Natural killer cell (primary cell): Measurements from ENCODE around the gene UBE2U. TPM values are rescaled to one million over a fixed set of nuclear protein-coding genes. Genes with fewer than 3 reads are reported as not detected.
A peak's percentile ranks its signal among the peaks of the same experiment; 100 is the strongest.
"Not testable (repeated sequence)": the region's sequence is repeated elsewhere in the genome, so short reads cannot be mapped to it uniquely, and the experiment has no call there.

Experiments used
- ATAC-seq, 3 donors: fragments of 150-1000 bp in 2 of 3; fragments of 200-7000 bp in 1 of 3; cut with Tn5 transposase; 1 replicate in 1 of 3; 2 replicates in 2 of 3; pipeline ENCODE4 v1.10.0; 2021; ENCODE audit warnings: mild to moderate bottlenecking in 2 of 3, moderate library complexity in 2 of 3
- DNase-seq, 2 donors: peaks; one replicate each; pipeline versions ENCODE4 v3.0.0 to v3.0.0-alpha.2; 2013 to 2021; ENCODE audit warnings: mixed read lengths in 1 of 2
- H3K27ac ChIP-seq: one replicate; pipeline ENCODE4 v1.5.1; 2013; ENCODE audit warnings: mild to moderate bottlenecking, low read length
- H3K27me3 ChIP-seq: one replicate; pipeline ENCODE4 v1.6.1; 2013; ENCODE audit warnings: low read length; ENCODE audit not compliant: control insufficient read depth, insufficient read depth
- H3K36me3 ChIP-seq: one replicate; pipeline ENCODE4 v1.6.1; 2013; ENCODE audit warnings: low read length; ENCODE audit not compliant: control insufficient read depth, insufficient read depth
- H3K4me1 ChIP-seq: one replicate; pipeline ENCODE4 v1.6.1; 2013; ENCODE audit warnings: low read length; ENCODE audit not compliant: control insufficient read depth, insufficient read depth
- H3K4me3 ChIP-seq: one replicate; pipeline ENCODE4 v1.5.1; 2013; ENCODE audit warnings: low read length
- H3K9me3 ChIP-seq: one replicate; pipeline ENCODE4 v1.6.1; 2013; ENCODE audit warnings: low read length; ENCODE audit not compliant: control insufficient read depth, insufficient read depth
- H3K27ac Mint-ChIP-seq, 2 donors: one replicate each; pipeline ENCODE4 v1.8.0; 2022; ENCODE audit warnings: mild to moderate bottlenecking in 2 of 2, mixed read lengths in 2 of 2, moderate library complexity in 1 of 2
- H3K27me3 Mint-ChIP-seq, 2 donors: one replicate each; pipeline ENCODE4 v1.8.0; 2022; ENCODE audit warnings: low read depth in 2 of 2, mixed read lengths in 2 of 2
- H3K36me3 Mint-ChIP-seq: one replicate; pipeline ENCODE4 v1.8.0; 2022; ENCODE audit warnings: mixed read lengths
- H3K4me1 Mint-ChIP-seq, 2 donors: one replicate each; pipeline ENCODE4 v1.8.0; 2022; ENCODE audit warnings: mixed read lengths in 2 of 2
- H3K4me3 Mint-ChIP-seq: one replicate; pipeline ENCODE4 v1.8.0; 2022; ENCODE audit warnings: mild to moderate bottlenecking, moderate library complexity, mixed read lengths
- H3K9me3 Mint-ChIP-seq, 2 donors: one replicate each; pipeline ENCODE4 v1.8.0; 2022; ENCODE audit warnings: mixed read lengths in 2 of 2
- CTCF ChIP-seq: fragments of 200-600 bp; IDR thresholded peaks from one replicate; pipeline ENCODE4 v1.8.0; 2022; ENCODE audit warnings: antibody characterized with exemption
- WGBS: methylation state at CpG from one replicate; pipeline ENCODE4 v1.1.7; 2013; ENCODE audit warnings: missing lambda C conversion rate; ENCODE audit not compliant: insufficient coverage; 5-methylcytosine and 5-hydroxymethylcytosine counted together
- intact Hi-C: fragments of 100-400 bp; cut with micrococcal nuclease; formaldehyde crosslinking; loops from one replicate; pipeline ENCODE4 v1.14.2; 2022
- total RNA-seq, 4 donors: library from RNA; stranded (reverse); fragments of 120-200 nt in 1 of 4; gene quantifications; one replicate each; pipeline versions ENCODE4 v1.2.3 to v1.2.4, GENCODE V29; 2013 to 2022

Gene UBE2U
- total RNA-seq, 3 donors from 2014 or later (not counting 1 experiment from before 2014, with no cell fraction given), result not detected

- Histone ChIP-seq H3K4me3 (no peak overlapping the region), H3K27ac (no peak overlapping the region), H3K36me3 (no peaks in the 10 kb centered on the region), H3K4me1 (no peaks in the 10 kb centered on the region), H3K9me3 (no peaks in the 10 kb centered on the region), H3K27me3 (no peaks in the 10 kb centered on the region)
- TF ChIP-seq CTCF, result no peak
- Mint-ChIP-seq H3K27ac (no peak overlapping the region), H3K4me3 (no peak overlapping the region), H3K4me1 (no peaks in the 10 kb centered on the region), H3K36me3 (no peaks in the 10 kb centered on the region), H3K27me3 (peaks cover 13 to 25% of the 10 kb centered on the region in 2 donors), H3K9me3 (no peaks in the 10 kb centered on the region)
- ATAC-seq (no peak), DNase-seq (no peak)
- intact Hi-C loops, result no loop called here
Observed at GRCh38 chr1:64212031-64212430, 8.6 kb downstream of the UBE2U start.

GRCh38 chr1:64215576-64215975, 12.2 kb downstream of the UBE2U start:
- 94% methylated on average over 3 of the region's 3 CpGs for WGBS
- peaks cover 21 to 32% of the 10 kb centered on the region in 2 donors for H3K27me3 Mint-ChIP-seq

GRCh38 chr1:64220241-64220640, 16.8 kb downstream of the UBE2U start:
- H3K36me3 ChIP-seq, result no peaks in the 10 kb centered on the region
- H3K36me3 Mint-ChIP-seq, result no peaks in the 10 kb centered on the region
- H3K9me3 Mint-ChIP-seq, result no peaks in the 10 kb centered on the region
- H3K4me3 ChIP-seq, result no peak overlapping the region
- no peak overlapping the region for H3K27ac ChIP-seq
- no peak overlapping the region for H3K4me3 Mint-ChIP-seq
- intact Hi-C loops, result no loop called here
- H3K27me3 Mint-ChIP-seq, result peaks cover 15% of the 10 kb centered on the region in 2 donors
- ATAC-seq, result no peak
- no peak for TF ChIP-seq CTCF
- no peaks in the 10 kb centered on the region for H3K27me3 ChIP-seq
- 74% methylated on average over 5 of the region's 5 CpGs for WGBS
- no peak overlapping the region for H3K27ac Mint-ChIP-seq
- H3K4me1 ChIP-seq, result no peaks in the 10 kb centered on the region
- DNase-seq, result no peak
- no peaks in the 10 kb centered on the region for H3K9me3 ChIP-seq
- H3K4me1 Mint-ChIP-seq, result no peaks in the 10 kb centered on the region

More at GRCh38 chr1:64215576-64215975, 12.2 kb downstream of the UBE2U start:
- Mint-ChIP-seq H3K36me3 (no peaks in the 10 kb centered on the region), H3K27ac (no peak overlapping the region), H3K9me3 (no peaks in the 10 kb centered on the region), H3K4me3 (no peak overlapping the region), H3K4me1 (no peaks in the 10 kb centered on the region)
- no peak for TF ChIP-seq CTCF
- Histone ChIP-seq H3K27ac (no peak overlapping the region), H3K4me3 (no peak overlapping the region), H3K27me3 (no peaks in the 10 kb centered on the region), H3K9me3 (no peaks in the 10 kb centered on the region), H3K4me1 (no peaks in the 10 kb centered on the region), H3K36me3 (no peaks in the 10 kb centered on the region)
- ATAC-seq (no peak), DNase-seq (no peak)
- intact Hi-C loops, result no loop called here

- H3K9me3 Mint-ChIP-seq, result no peaks in the 10 kb centered on the region
- WGBS, result 62% methylated on average over 7 of the region's 7 CpGs
- no peaks in the 10 kb centered on the region for H3K4me1 Mint-ChIP-seq
- intact Hi-C loops, result no loop called here
- no peaks in the 10 kb centered on the region for H3K27me3 ChIP-seq
- peak in 1 of 3 donors; percentile 48 for ATAC-seq
- H3K4me1 ChIP-seq, result no peaks in the 10 kb centered on the region
- no peak overlapping the region for H3K4me3 Mint-ChIP-seq
- H3K27ac ChIP-seq, result no peak overlapping the region
- no peak overlapping the region for H3K27ac Mint-ChIP-seq
- H3K4me3 ChIP-seq, result no peak overlapping the region
- DNase-seq, result no peak
- H3K27me3 Mint-ChIP-seq, result peaks cover 11 to 12% of the 10 kb centered on the region in 2 donors
- no peaks in the 10 kb centered on the region for H3K36me3 ChIP-seq
- H3K9me3 ChIP-seq, result no peaks in the 10 kb centered on the region
- no peak for TF ChIP-seq CTCF
- H3K36me3 Mint-ChIP-seq, result no peaks in the 10 kb centered on the region
Observed at GRCh38 chr1:64223329-64224151, 20.1 kb downstream of the UBE2U start.

GRCh38 chr1:64224236-64224635, 20.8 kb downstream of the UBE2U start:
- H3K4me3 Mint-ChIP-seq, DNase-seq, H3K27me3 Mint-ChIP-seq, H3K9me3 Mint-ChIP-seq, H3K36me3 ChIP-seq, H3K27me3 ChIP-seq, H3K4me1 Mint-ChIP-seq, intact Hi-C loops, ATAC-seq, H3K36me3 Mint-ChIP-seq, H3K9me3 ChIP-seq, H3K27ac Mint-ChIP-seq, H3K4me3 ChIP-seq, H3K4me1 ChIP-seq, H3K27ac ChIP-seq: not testable (repeated sequence)
- WGBS, result 97% methylated on average over 7 of the region's 7 CpGs
